GM12878 (cell line): Measurements from ENCODE around the gene NUP93. TPM values are rescaled to one million over a fixed set of nuclear protein-coding genes. Genes with fewer than 3 reads are reported as not detected.

Source experiments
- ATAC-seq: fragments of 200-7000 bp; cut with Tn5 transposase; 3 replicates; pipeline ENCODE4 v1.9.1; 2020; ENCODE audit warnings: mild to moderate bottlenecking, moderate library complexity
- BruUV-seq: library from RNA; stranded (reverse); fragments of 400-500 nt; replicated peaks from 2 replicates; lab custom pipeline; 2021; lab: Mats Ljungman, UMichigan
- CTCF ChIA-PET: fragments of 300-600 bp; sonication (Branson Sonifier 250); formaldehyde crosslinking; extraction: SDS; loops from one replicate; lab custom pipeline; 2021; ENCODE audit warnings: inconsistent platforms; lab: Yijun Ruan, JAX
- POLR2A ChIA-PET: fragments of 350-600 bp; formaldehyde crosslinking; extraction: SDS; loops from one replicate; lab custom pipeline; 2021; ENCODE audit warnings: inconsistent platforms; lab: Charles Lee
- RAD21 ChIA-PET: fragments of 300-600 bp; sonication (Branson Sonifier 250); formaldehyde crosslinking; loops from one replicate; lab custom pipeline; 2023; ENCODE audit warnings: antibody characterized with exemption; ENCODE audit not compliant: unreplicated experiment; lab: Charles Lee
- SMC1A ChIA-PET: fragments of 300-600 bp; sonication (Branson Sonifier 250); formaldehyde crosslinking; loops from one replicate; lab custom pipeline; 2023; ENCODE audit not compliant: unreplicated experiment, uncharacterized antibody; lab: Charles Lee
- DNase-seq: peaks from one replicate; pipeline ENCODE4 v3.0.0-alpha.2; 2011; ENCODE audit warnings: low read depth, low spot score
- FAIRE-seq: peaks from 3 replicates; lab custom pipeline; 2011; peaks lifted over from hg19 to GRCh38; lab: Jason Lieb, UNC
- H2AFZ ChIP-seq: 2 replicates; pipeline ENCODE4 v1.6.0; 2011; ENCODE audit warnings: low read depth, low read length, control low read depth; ENCODE audit not compliant: control insufficient read depth
- H3K27ac ChIP-seq: 2 replicates; pipeline ENCODE4 v1.5.1; 2011; ENCODE audit warnings: control low read depth; ENCODE audit not compliant: control insufficient read depth, insufficient read depth
- H3K27me3 ChIP-seq, 2 experiments: replicated peaks in 1 of 2; 2 replicates each; pipeline versions ENCODE4 v1.6.0 to v1.6.1; 2011; ENCODE audit warnings: low read length in 1 of 2; ENCODE audit not compliant: control insufficient read depth in 2 of 2, insufficient read depth in 2 of 2
- H3K36me3 ChIP-seq, 2 experiments: 2 replicates each; pipeline ENCODE4 v1.5.1; 2011; ENCODE audit warnings: low read length in 1 of 2; ENCODE audit not compliant: control insufficient read depth in 2 of 2, insufficient read depth in 2 of 2
- H3K4me1 ChIP-seq: 2 replicates; pipeline ENCODE4 v1.6.1; 2011; ENCODE audit warnings: mild to moderate bottlenecking, low read length, moderate library complexity, mixed read lengths; ENCODE audit not compliant: control insufficient read depth, insufficient read depth
- H3K4me2 ChIP-seq: 2 replicates; pipeline ENCODE4 v1.6.0; 2011; ENCODE audit warnings: control low read depth; ENCODE audit not compliant: control insufficient read depth, insufficient read depth
- H3K4me3 ChIP-seq: fragments of 200-600 bp; sonication (generic); 2 replicates; pipeline ENCODE4 v1.5.1; 2016
- H3K79me2 ChIP-seq: 2 replicates; pipeline ENCODE4 v1.6.0; 2011; ENCODE audit warnings: low read length; ENCODE audit not compliant: control insufficient read depth, insufficient read depth
- H3K9ac ChIP-seq: 2 replicates; pipeline ENCODE4 v1.8.0; 2011; ENCODE audit warnings: low read length, control low read depth, mixed read lengths; ENCODE audit not compliant: control insufficient read depth, insufficient read depth
- H3K9me3 ChIP-seq: replicated peaks from 3 replicates; pipeline ENCODE4 v1.5.1; 2011; ENCODE audit warnings: mild to moderate bottlenecking, low read length; ENCODE audit not compliant: control insufficient read depth, insufficient read depth
- H4K20me1 ChIP-seq: 2 replicates; pipeline ENCODE4 v1.6.0; 2011; ENCODE audit not compliant: control insufficient read depth, insufficient read depth
- ATF7 ChIP-seq: fragments of 450-650 bp; IDR thresholded peaks from 2 replicates; pipeline ENCODE4 v1.6.1; 2016; ENCODE audit warnings: low read depth, mild to moderate bottlenecking
- CHD1 ChIP-seq: IDR thresholded peaks from 2 replicates; pipeline ENCODE4 v1.6.1; 2012; ENCODE audit warnings: low read depth, low read length, improper control_type of control experiment
- GATAD2B ChIP-seq: fragments of 450-650 bp; conservative IDR thresholded peaks from 2 replicates; pipeline ENCODE4 v1.6.1; 2017; ENCODE audit warnings: low read depth, mild to moderate bottlenecking, moderate library complexity
- IKZF2 ChIP-seq, 2 experiments: fragments of 450-650 bp; IDR thresholded peaks; 2 replicates each; pipeline ENCODE4 v1.6.1; 2017; ENCODE audit warnings: mild to moderate bottlenecking in 2 of 2, moderate library complexity in 2 of 2
- LARP7 ChIP-seq: fragments of 450-650 bp; IDR thresholded peaks from 2 replicates; pipeline ENCODE4 v1.6.1; 2017; ENCODE audit warnings: mild to moderate bottlenecking
- POLR2AphosphoS5 ChIP-seq: IDR thresholded peaks from 2 replicates; pipeline ENCODE4 v1.6.1; 2011; ENCODE audit warnings: mild to moderate bottlenecking, low read length, inconsistent platforms
- SRF ChIP-seq, 2 experiments: IDR thresholded peaks; 2 replicates each; pipeline ENCODE4 v1.6.1; 2011; ENCODE audit warnings: low read depth in 2 of 2, low read length in 2 of 2, mild to moderate bottlenecking in 1 of 2, moderate library complexity in 1 of 2
- YBX1 ChIP-seq: fragments of 450-650 bp; IDR thresholded peaks from 2 replicates; pipeline ENCODE4 v1.6.1; 2016; ENCODE audit warnings: antibody characterized with exemption
- ZNF24 ChIP-seq: fragments of 450-650 bp; IDR thresholded peaks from 2 replicates; pipeline ENCODE4 v1.6.1; 2017; ENCODE audit warnings: antibody characterized with exemption, mild to moderate bottlenecking
- WGBS: methylation state at CpG from one replicate; pipeline ENCODE4 v1.1.6; 2016; ENCODE audit warnings: low lambda C conversion rate; ENCODE audit not compliant: insufficient replicate concordance, insufficient coverage; ENCODE audit errors: missing lambda C conversion rate; 5-methylcytosine and 5-hydroxymethylcytosine counted together
- in situ Hi-C: fragments of 300-500 bp; cut with MboI; formaldehyde crosslinking; loops from 9 replicates; pipeline ENCODE4 v1.14.3; 2018; ENCODE audit warnings: mixed read lengths
- intact Hi-C: fragments of 100-400 bp; cut with micrococcal nuclease; formaldehyde crosslinking; loops from one replicate; pipeline ENCODE4 v1.14.2; 2022; ENCODE audit not compliant: unreplicated experiment
- polyA plus RNA-seq, 11 experiments: library from polyadenylated mRNA; depleted of rRNA in 4 of 11; unstranded in 6 of 11; stranded (reverse) in 5 of 11; fragments of >200 nt; fragmentation: Nextera tagmentation in 4 of 11; fragmentation: Illumina TruSeq in 1 of 11; extraction: Ambion mirVana in 4 of 11; extraction: Trizol in 1 of 11; gene quantifications; 1 replicate in 1 of 11; 2 replicates in 10 of 11; pipeline versions ENCODE4 v1.2.1 to v1.2.3, GENCODE V29; 2011 to 2016; ENCODE audit warnings: inconsistent platforms in 2 of 11, missing spikeins in 2 of 11, low read depth in 1 of 11
- total RNA-seq, 4 experiments: library from RNA; depleted of rRNA in 3 of 4; stranded (reverse); fragments of >200 nt in 3 of 4; fragmentation: Illumina TruSeq in 1 of 4; extraction: Trizol in 1 of 4; gene quantifications; 2 replicates each; pipeline versions ENCODE4 v1.2.1 to v1.2.3, GENCODE V29; 2013 to 2021
- TF ChIP-seq, protein P1 (sequence below): fragments of 450-650 bp; IDR thresholded peaks from 2 replicates; pipeline ENCODE4 v1.6.1; 2014; ENCODE audit warnings: mild to moderate bottlenecking
- TF ChIP-seq, protein P2 (sequence below): fragments of 450-650 bp; formaldehyde crosslinking; IDR thresholded peaks from 2 replicates; pipeline ENCODE4 v1.4.0; 2020; ENCODE audit warnings: mild to moderate bottlenecking, moderate library complexity

The NUP93 gene
- total and polyA plus RNA-seq, 10 of the 15 experiments (the other 5 are each of a cell fraction or from before 2014, with no cell fraction given): 82.2 to 175 (median 101) TPM

DNA sequence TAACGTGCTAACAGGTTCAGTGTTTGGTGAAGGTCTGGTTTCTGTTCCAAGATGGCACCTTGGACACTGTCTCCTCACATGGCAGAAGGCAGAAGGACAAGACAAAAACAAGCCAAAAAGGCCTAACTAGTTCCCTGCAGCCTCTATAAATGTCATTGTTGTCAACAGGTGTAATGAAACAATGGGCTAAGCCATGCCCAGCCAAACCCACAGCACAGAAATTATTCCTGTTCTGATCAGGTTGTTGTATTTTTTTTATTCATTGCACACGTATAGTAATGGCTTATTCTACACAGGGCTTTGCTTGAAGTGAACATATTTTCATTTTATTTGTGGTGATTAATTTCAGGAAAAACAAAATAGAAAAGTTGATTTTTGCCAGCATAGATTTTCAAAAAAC lies 16.1 kb upstream of the NUP93 start (continued):
- TF ChIP-seq, protein P1, sequence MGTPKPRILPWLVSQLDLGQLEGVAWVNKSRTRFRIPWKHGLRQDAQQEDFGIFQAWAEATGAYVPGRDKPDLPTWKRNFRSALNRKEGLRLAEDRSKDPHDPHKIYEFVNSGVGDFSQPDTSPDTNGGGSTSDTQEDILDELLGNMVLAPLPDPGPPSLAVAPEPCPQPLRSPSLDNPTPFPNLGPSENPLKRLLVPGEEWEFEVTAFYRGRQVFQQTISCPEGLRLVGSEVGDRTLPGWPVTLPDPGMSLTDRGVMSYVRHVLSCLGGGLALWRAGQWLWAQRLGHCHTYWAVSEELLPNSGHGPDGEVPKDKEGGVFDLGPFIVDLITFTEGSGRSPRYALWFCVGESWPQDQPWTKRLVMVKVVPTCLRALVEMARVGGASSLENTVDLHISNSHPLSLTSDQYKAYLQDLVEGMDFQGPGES: no peak
- TF ChIP-seq ZNF24: no peak
- TF ChIP-seq IKZF2 (IDR thresholded peaks at IDR 0.05): no peak
- TF ChIP-seq, protein P2, sequence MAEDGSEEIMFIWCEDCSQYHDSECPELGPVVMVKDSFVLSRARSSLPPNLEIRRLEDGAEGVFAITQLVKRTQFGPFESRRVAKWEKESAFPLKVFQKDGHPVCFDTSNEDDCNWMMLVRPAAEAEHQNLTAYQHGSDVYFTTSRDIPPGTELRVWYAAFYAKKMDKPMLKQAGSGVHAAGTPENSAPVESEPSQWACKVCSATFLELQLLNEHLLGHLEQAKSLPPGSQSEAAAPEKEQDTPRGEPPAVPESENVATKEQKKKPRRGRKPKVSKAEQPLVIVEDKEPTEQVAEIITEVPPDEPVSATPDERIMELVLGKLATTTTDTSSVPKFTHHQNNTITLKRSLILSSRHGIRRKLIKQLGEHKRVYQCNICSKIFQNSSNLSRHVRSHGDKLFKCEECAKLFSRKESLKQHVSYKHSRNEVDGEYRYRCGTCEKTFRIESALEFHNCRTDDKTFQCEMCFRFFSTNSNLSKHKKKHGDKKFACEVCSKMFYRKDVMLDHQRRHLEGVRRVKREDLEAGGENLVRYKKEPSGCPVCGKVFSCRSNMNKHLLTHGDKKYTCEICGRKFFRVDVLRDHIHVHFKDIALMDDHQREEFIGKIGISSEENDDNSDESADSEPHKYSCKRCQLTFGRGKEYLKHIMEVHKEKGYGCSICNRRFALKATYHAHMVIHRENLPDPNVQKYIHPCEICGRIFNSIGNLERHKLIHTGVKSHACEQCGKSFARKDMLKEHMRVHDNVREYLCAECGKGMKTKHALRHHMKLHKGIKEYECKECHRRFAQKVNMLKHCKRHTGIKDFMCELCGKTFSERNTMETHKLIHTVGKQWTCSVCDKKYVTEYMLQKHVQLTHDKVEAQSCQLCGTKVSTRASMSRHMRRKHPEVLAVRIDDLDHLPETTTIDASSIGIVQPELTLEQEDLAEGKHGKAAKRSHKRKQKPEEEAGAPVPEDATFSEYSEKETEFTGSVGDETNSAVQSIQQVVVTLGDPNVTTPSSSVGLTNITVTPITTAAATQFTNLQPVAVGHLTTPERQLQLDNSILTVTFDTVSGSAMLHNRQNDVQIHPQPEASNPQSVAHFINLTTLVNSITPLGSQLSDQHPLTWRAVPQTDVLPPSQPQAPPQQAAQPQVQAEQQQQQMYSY (CRISPR knock-in tag): no peak
- TF ChIP-seq, all 136 proteins: peak for 0

DNA sequence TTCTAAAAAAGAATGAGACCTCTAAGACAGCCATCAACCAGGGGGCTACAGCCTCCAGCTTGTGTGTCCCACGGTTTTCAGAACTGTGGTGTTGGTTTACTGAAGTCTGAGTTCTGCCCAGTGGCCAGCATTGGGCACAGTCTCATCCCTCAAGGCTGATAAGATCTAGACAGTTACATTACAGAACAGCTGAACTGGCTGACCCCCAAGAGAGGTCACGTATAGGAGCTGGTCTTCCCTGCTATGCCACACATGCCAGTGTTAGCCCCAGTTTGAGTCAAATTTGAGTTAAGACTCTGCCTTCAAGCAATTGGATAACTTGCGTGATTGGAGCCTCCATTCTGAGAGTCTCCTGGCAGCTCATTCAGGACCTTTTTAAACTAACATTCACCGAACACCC lies 14.8 kb upstream of the NUP93 start:
- ATAC-seq: no peak
- H3K27ac ChIP-seq: no peak overlapping the region
- no peak overlapping the region for H2AFZ ChIP-seq
- FAIRE-seq: no peak
- no peaks in the 10 kb centered on the region; the same call in 2 of the 3 replicates for H3K9me3 ChIP-seq
- ChIA-PET RAD21 (interaction anchor here (0.5 to 2.6 kb wide), 2 partner anchors 13 to 333 kb away, joined by 3 to 18 read pairs; no protein-coding TSS in a partner anchor), POLR2A (no interaction called here)
- no peak overlapping the region for H3K9ac ChIP-seq
- intact Hi-C loops: no loop called here
- H4K20me1 ChIP-seq: no peaks in the 10 kb centered on the region
- no peak for DNase-seq
- no peak for TF ChIP-seq CHD1
- TF ChIP-seq LARP7: no peak
- TF ChIP-seq SRF (IDR thresholded peaks at IDR 0.05; ENCODE audit: low read depth in 2 of 2, low read length in 2 of 2): no peak
- TF ChIP-seq ATF7: no peak
- TF ChIP-seq YBX1: no peak
- TF ChIP-seq GATAD2B: no peak
- no peak for TF ChIP-seq POLR2AphosphoS5
- TF ChIP-seq, all 136 proteins: peak for 0
- SMC1A ChIA-PET: interaction anchor here (0.8 to 3.8 kb wide), 5 partner anchors 8 to 14 kb away, joined by 3 to 19 read pairs (median 3); no protein-coding TSS in a partner anchor
- BruUV-seq: no TSS peak
- Histone ChIP-seq H3K36me3 (no peaks in the 10 kb centered on the region), H3K27me3 (no peaks in the 10 kb centered on the region), H3K4me1 (peaks cover 2% of the 10 kb centered on the region; the same call in 1 of the 2 replicates), H3K4me3 (no peak overlapping the region), H3K4me2 (no peak overlapping the region), H3K79me2 (no peaks in the 10 kb centered on the region)
- in situ Hi-C loops: no loop called here
- CTCF ChIA-PET: interaction anchor here (0.7 kb wide), 1 partner anchor 75 kb away, joined by 3 read pairs; no protein-coding TSS in a partner anchor
- 67% methylated on average over 4 of the region's 4 CpGs for WGBS
